IPS DF 6.9 (cell line): ENCODE measurements around the gene FOXP1.

Experiments
- DNase-seq: peaks from one replicate; pipeline ENCODE4 v3.0.0-alpha.2; 2013; ENCODE audit warnings: low read depth, low spot score
- H3K27ac ChIP-seq: one replicate; pipeline ENCODE4 v1.5.1; 2013; ENCODE audit warnings: low read length, control low read depth
- H3K27me3 ChIP-seq: 2 replicates; pipeline ENCODE4 v1.6.1; 2013; ENCODE audit warnings: mild to moderate bottlenecking, low read length; ENCODE audit not compliant: control insufficient read depth, insufficient read depth
- H3K36me3 ChIP-seq: 2 replicates; pipeline ENCODE4 v1.6.1; 2013; ENCODE audit warnings: low read length; ENCODE audit not compliant: control insufficient read depth, insufficient read depth
- H3K4me1 ChIP-seq: 2 replicates; pipeline ENCODE4 v1.6.1; 2013; ENCODE audit warnings: low read length; ENCODE audit not compliant: control insufficient read depth, insufficient read depth
- H3K4me3 ChIP-seq: 2 replicates; pipeline ENCODE4 v1.5.1; 2013; ENCODE audit warnings: mild to moderate bottlenecking, low read length
- H3K9me3 ChIP-seq: 2 replicates; pipeline ENCODE4 v1.6.1; 2013; ENCODE audit warnings: low read length, inconsistent platforms; ENCODE audit not compliant: control insufficient read depth, insufficient read depth
- WGBS: extraction: QIAGEN DNeasy Blood & Tissue Kit; methylation state at CpG from one replicate; pipeline ENCODE4 v1.1.7; 2013; ENCODE audit warnings: mixed read lengths, missing lambda C conversion rate; ENCODE audit not compliant: insufficient read length, insufficient coverage; 5-methylcytosine and 5-hydroxymethylcytosine counted together

FOXP1 gene

GRCh38 chr3:71135373-71136088 lies 448.0 kb downstream of the FOXP1 start:
- no peak overlapping the region for H3K27ac ChIP-seq
- WGBS, result no CpG with 5 or more reads among the region's 8 CpGs
- DNase-seq, result no peak
- no peaks in the 10 kb centered on the region for H3K9me3 ChIP-seq
- H3K27me3 ChIP-seq, result no peaks in the 10 kb centered on the region
- no peaks in the 10 kb centered on the region for H3K36me3 ChIP-seq
- H3K4me1 ChIP-seq, result peaks cover 2% of the 10 kb centered on the region; the same call in 1 of the 2 replicates
- H3K4me3 ChIP-seq, result no peak overlapping the region

- no peak overlapping the region for H3K4me3 ChIP-seq
- no CpG with 5 or more reads among the region's 2 CpGs for WGBS
- DNase-seq, result no peak
- H3K4me1 ChIP-seq, result peaks cover 4% of the 10 kb centered on the region
- no peaks in the 10 kb centered on the region for H3K9me3 ChIP-seq
- H3K27ac ChIP-seq, result no peak overlapping the region
- no peaks in the 10 kb centered on the region for H3K27me3 ChIP-seq
- H3K36me3 ChIP-seq, result no peaks in the 10 kb centered on the region
Observed at GRCh38 chr3:71134521-71134920, 449.0 kb downstream of the FOXP1 start.

GRCh38 chr3:71133865-71134264 lies 449.7 kb downstream of the FOXP1 start:
- Histone ChIP-seq H3K9me3 (no peaks in the 10 kb centered on the region), H3K36me3 (no peaks in the 10 kb centered on the region), H3K27ac (no peak overlapping the region), H3K4me1 (peaks cover 4% of the 10 kb centered on the region), H3K4me3 (no peak overlapping the region), H3K27me3 (no peaks in the 10 kb centered on the region)
- WGBS, result no CpG with 5 or more reads among the region's 4 CpGs
- no peak for DNase-seq

- Histone ChIP-seq H3K9me3 (no peaks in the 10 kb centered on the region), H3K27ac (no peak overlapping the region), H3K36me3 (no peaks in the 10 kb centered on the region), H3K4me3 (no peak overlapping the region), H3K27me3 (no peaks in the 10 kb centered on the region), H3K4me1 (peaks cover 4% of the 10 kb centered on the region)
- WGBS, result no CpG with 5 or more reads among the region's 8 CpGs
- DNase-seq, result no peak
Observed at GRCh38 chr3:71132995-71133730, 450.4 kb downstream of the FOXP1 start.

- Histone ChIP-seq H3K27me3 (no peaks in the 10 kb centered on the region), H3K4me1 (peaks cover 4% of the 10 kb centered on the region), H3K4me3 (no peak overlapping the region), H3K9me3 (no peaks in the 10 kb centered on the region), H3K27ac (no peak overlapping the region), H3K36me3 (no peaks in the 10 kb centered on the region)
- DNase-seq, result no peak
- WGBS, result no CpG with 5 or more reads among the region's 10 CpGs
Observed at GRCh38 chr3:71131375-71132314, 451.9 kb downstream of the FOXP1 start.

GRCh38 chr3:71130471-71131374 lies 452.8 kb downstream of the FOXP1 start:
- no CpG with 5 or more reads among the region's 19 CpGs for WGBS
- Histone ChIP-seq H3K4me1 (peaks cover 4% of the 10 kb centered on the region), H3K27me3 (no peaks in the 10 kb centered on the region), H3K4me3 (no peak overlapping the region), H3K9me3 (no peaks in the 10 kb centered on the region), H3K36me3 (no peaks in the 10 kb centered on the region), H3K27ac (no peak overlapping the region)
- no peak for DNase-seq

- no peak overlapping the region for H3K4me3 ChIP-seq
- no peak for DNase-seq
- no peaks in the 10 kb centered on the region for H3K27me3 ChIP-seq
- no CpG with 5 or more reads among the region's 13 CpGs for WGBS
- H3K36me3 ChIP-seq, result no peaks in the 10 kb centered on the region
- H3K9me3 ChIP-seq, result no peaks in the 10 kb centered on the region
- no peak overlapping the region for H3K27ac ChIP-seq
- peaks cover 4% of the 10 kb centered on the region for H3K4me1 ChIP-seq
Observed at GRCh38 chr3:71129611-71130431, 453.7 kb downstream of the FOXP1 start.

- no peak overlapping the region for H3K4me3 ChIP-seq
- DNase-seq, result no peak
- peaks cover 3% of the 10 kb centered on the region for H3K4me1 ChIP-seq
- H3K36me3 ChIP-seq, result no peaks in the 10 kb centered on the region
- H3K27ac ChIP-seq, result no peak overlapping the region
- no peaks in the 10 kb centered on the region for H3K27me3 ChIP-seq
- WGBS, result no CpG with 5 or more reads among the region's 6 CpGs
- H3K9me3 ChIP-seq, result no peaks in the 10 kb centered on the region
Observed at GRCh38 chr3:71128961-71129360, 454.6 kb downstream of the FOXP1 start.

GRCh38 chr3:71127844-71128243 lies 455.7 kb downstream of the FOXP1 start:
- peaks cover 2% of the 10 kb centered on the region; the same call in 1 of the 2 replicates for H3K4me1 ChIP-seq
- H3K9me3 ChIP-seq, result no peaks in the 10 kb centered on the region
- DNase-seq, result no peak
- WGBS, result no CpG with 5 or more reads among the region's 7 CpGs
- H3K4me3 ChIP-seq, result no peak overlapping the region
- no peaks in the 10 kb centered on the region for H3K27me3 ChIP-seq
- no peaks in the 10 kb centered on the region for H3K36me3 ChIP-seq
- H3K27ac ChIP-seq, result no peak overlapping the region
